Stimulated activated CD4-positive, alpha-beta T cell treated with anti-CD3 and anti-CD28 coated beads, Interleukin-2, amount 100 ng/mL, for 48 hours (primary cell): ENCODE measurements around the gene RTN4IP1.

ENCODE experiments used
- DNase-seq, 2 donors: peaks; one replicate each; pipeline ENCODE4 v3.0.0-alpha.2; 2020

The RTN4IP1 gene

GRCh38 chr6:106546261-106546690 is 83.0 kb downstream of the RTN4IP1 start:
- DNase-seq = no peak

- DNase-seq = no peak
Observed at GRCh38 chr6:106540907-106541306, 88.4 kb downstream of the RTN4IP1 start.

- no peak for DNase-seq
Observed at GRCh38 chr6:106540432-106540831, 88.9 kb downstream of the RTN4IP1 start.

GRCh38 chr6:106539936-106540335 is 89.4 kb downstream of the RTN4IP1 start:
- no peak for DNase-seq

- no peak for DNase-seq
Observed at GRCh38 chr6:106538145-106538544, 91.2 kb downstream of the RTN4IP1 start.

- DNase-seq = no peak
Observed at GRCh38 chr6:106537662-106538061, 91.6 kb downstream of the RTN4IP1 start.

GRCh38 chr6:106536851-106537250 is 92.4 kb downstream of the RTN4IP1 start:
- DNase-seq = no peak

- no peak for DNase-seq
Observed at GRCh38 chr6:106536357-106536756, 92.9 kb downstream of the RTN4IP1 start.

GRCh38 chr6:106535012-106535411 is 94.3 kb downstream of the RTN4IP1 start:
- DNase-seq = no peak

GRCh38 chr6:106534564-106534982 is 94.7 kb downstream of the RTN4IP1 start:
- DNase-seq = peak in 1 of 2 donors; percentile 45

- no peak for DNase-seq
Observed at GRCh38 chr6:106534004-106534403, 95.3 kb downstream of the RTN4IP1 start.

- DNase-seq = no peak
Observed at GRCh38 chr6:106533054-106533453, 96.2 kb downstream of the RTN4IP1 start.

- no peak for DNase-seq
Observed at GRCh38 chr6:106530502-106530901, 98.8 kb downstream of the RTN4IP1 start.

- DNase-seq = no peak
Observed at GRCh38 chr6:106530026-106530425, 99.3 kb downstream of the RTN4IP1 start.

- no peak for DNase-seq
Observed at GRCh38 chr6:106529438-106529837, 99.9 kb downstream of the RTN4IP1 start.

GRCh38 chr6:106528521-106528920 is 100.8 kb downstream of the RTN4IP1 start:
- DNase-seq = no peak

GRCh38 chr6:106527979-106528378 is 101.3 kb downstream of the RTN4IP1 start:
- no peak for DNase-seq

- no peak for DNase-seq
Observed at GRCh38 chr6:106527117-106527516, 102.2 kb downstream of the RTN4IP1 start.

- DNase-seq = no peak
Observed at GRCh38 chr6:106525882-106526275, 103.4 kb downstream of the RTN4IP1 start.

- DNase-seq = no peak
Observed at GRCh38 chr6:106525107-106525881, 104.0 kb downstream of the RTN4IP1 start.

GRCh38 chr6:106522562-106523250 is 106.6 kb downstream of the RTN4IP1 start:
- no peak for DNase-seq
